ENCODE results near the gene AGAP1. TPM values are rescaled to one million over a fixed set of nuclear protein-coding genes. Genes with fewer than 3 reads are reported as not detected.

The AGAP1 gene
- total RNA-seq, 1 donor from 2014 or later = 36.2 TPM

DNA sequence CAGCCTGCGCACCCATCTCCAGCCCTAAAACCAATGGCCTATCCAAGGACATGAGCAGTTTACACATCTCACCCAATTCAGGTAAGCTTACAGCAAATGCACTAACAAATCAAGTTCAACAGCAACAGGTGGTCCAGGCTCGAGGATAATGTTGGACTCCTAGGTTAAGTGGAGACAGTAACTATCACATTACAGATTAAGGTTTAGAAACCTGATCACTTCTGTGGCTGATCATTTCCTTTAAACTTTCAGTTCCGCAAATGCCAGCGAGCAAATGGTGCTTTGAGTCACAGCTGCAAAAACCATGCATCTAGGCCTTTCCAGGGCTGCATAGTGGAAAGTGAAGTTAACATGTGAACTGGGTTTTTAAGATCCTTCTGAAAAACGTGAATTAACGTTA, 415.0 kb downstream of the AGAP1 start:
- Histone ChIP-seq H3K27me3 (ENCODE audit: low read depth) (no peaks in the 10 kb centered on the region), H3K27ac (no peak overlapping the region), H3K9me3 (no peaks in the 10 kb centered on the region), H3K4me1 (no peaks in the 10 kb centered on the region), H3K36me3 (peaks cover 6% of the 10 kb centered on the region), H3K4me3 (no peak overlapping the region)
- DNase-seq (no peak), ATAC-seq (no peak)
- TF ChIP-seq, protein P1, sequence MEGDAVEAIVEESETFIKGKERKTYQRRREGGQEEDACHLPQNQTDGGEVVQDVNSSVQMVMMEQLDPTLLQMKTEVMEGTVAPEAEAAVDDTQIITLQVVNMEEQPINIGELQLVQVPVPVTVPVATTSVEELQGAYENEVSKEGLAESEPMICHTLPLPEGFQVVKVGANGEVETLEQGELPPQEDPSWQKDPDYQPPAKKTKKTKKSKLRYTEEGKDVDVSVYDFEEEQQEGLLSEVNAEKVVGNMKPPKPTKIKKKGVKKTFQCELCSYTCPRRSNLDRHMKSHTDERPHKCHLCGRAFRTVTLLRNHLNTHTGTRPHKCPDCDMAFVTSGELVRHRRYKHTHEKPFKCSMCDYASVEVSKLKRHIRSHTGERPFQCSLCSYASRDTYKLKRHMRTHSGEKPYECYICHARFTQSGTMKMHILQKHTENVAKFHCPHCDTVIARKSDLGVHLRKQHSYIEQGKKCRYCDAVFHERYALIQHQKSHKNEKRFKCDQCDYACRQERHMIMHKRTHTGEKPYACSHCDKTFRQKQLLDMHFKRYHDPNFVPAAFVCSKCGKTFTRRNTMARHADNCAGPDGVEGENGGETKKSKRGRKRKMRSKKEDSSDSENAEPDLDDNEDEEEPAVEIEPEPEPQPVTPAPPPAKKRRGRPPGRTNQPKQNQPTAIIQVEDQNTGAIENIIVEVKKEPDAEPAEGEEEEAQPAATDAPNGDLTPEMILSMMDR (IDR thresholded peaks at IDR 0.05) = no peak
- intact Hi-C loops (cut with DNase I) = no loop called here

DNA sequence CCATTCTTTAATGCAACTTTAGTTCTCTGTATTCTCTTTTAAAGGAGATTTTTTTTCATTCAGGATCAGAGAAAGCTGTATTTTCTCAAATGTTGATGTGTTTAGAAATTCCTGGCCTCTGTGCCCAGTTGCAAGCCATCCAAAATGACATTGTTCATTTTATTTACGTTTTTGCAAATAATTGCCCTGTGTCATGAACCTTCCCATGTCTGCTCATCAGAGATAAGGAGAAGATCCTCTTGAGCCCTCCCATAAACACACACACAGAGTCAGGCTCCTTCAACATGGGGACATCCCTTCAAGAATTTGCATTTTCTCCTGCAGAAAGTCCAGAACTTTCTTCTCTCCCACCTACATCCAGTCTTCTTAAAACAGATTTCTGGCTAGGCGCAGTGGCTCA, 415.5 kb downstream of the AGAP1 start:
- Histone ChIP-seq H3K27ac (no peak overlapping the region), H3K36me3 (peaks cover 6% of the 10 kb centered on the region), H3K9me3 (no peaks in the 10 kb centered on the region), H3K27me3 (ENCODE audit: low read depth) (no peaks in the 10 kb centered on the region), H3K4me1 (no peaks in the 10 kb centered on the region), H3K4me3 (no peak overlapping the region)
- ATAC-seq (no peak), DNase-seq (no peak)
- intact Hi-C loops (cut with DNase I) = no loop called here
- TF ChIP-seq, protein P1 (IDR thresholded peaks at IDR 0.05) = no peak

DNA sequence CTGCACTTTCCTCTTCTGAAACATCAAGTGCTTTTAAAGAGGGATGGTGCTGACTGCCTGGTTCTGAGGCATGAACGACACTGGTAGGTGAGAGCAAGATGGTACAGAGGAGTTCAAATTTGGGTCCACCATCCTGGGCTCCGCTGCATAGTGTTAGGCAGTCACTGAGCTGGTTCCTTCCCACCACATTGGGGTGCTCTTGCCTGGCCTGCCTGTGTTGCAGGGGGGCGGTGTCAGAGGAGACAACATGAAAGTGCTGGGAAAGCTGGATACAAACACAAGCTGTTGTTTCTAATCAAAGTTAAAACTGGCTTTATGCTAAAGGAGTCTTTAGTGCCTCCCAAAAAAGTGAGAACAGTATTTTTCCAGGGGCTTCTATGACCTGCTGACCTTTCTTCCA, 416.2 kb downstream of the AGAP1 start:
- no peak for DNase-seq
- Histone ChIP-seq H3K4me3 (no peak overlapping the region), H3K27ac (no peak overlapping the region), H3K4me1 (no peaks in the 10 kb centered on the region), H3K9me3 (no peaks in the 10 kb centered on the region), H3K36me3 (peaks cover 6% of the 10 kb centered on the region), H3K27me3 (ENCODE audit: low read depth) (no peaks in the 10 kb centered on the region)
- intact Hi-C loops (cut with DNase I) = no loop called here
- TF ChIP-seq, protein P1 (IDR thresholded peaks at IDR 0.05) = no peak
- ATAC-seq = no peak

DNA sequence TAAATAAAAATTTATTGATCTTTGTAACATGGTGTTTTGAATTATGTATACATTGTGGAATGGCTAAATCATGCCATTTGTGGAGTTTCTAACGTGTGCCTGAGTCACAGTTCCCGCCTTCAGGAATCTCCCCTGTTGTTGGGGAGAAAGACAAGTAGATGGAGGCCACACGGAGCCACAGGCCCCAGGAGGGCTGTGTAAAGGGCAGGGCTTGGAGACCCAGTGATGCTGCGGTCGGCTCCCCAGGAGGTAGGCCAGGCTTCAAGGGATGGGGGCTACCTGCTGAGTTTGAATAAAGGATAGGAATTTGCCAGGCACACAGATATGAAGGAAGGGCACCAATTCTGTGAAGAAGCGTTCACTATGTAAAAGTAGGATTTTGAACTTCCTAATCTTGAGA, 417.3 kb downstream of the AGAP1 start:
- intact Hi-C loops (cut with DNase I) = no loop called here
- H3K36me3 ChIP-seq = peaks cover 6% of the 10 kb centered on the region
- ATAC-seq = no peak
- no peaks in the 10 kb centered on the region for H3K4me1 ChIP-seq
- no peak overlapping the region for H3K27ac ChIP-seq
- no peak overlapping the region for H3K4me3 ChIP-seq
- H3K9me3 ChIP-seq = peaks cover 5% of the 10 kb centered on the region
- DNase-seq = no peak
- H3K27me3 ChIP-seq (ENCODE audit: low read depth) = no peaks in the 10 kb centered on the region
- TF ChIP-seq, protein P1 (IDR thresholded peaks at IDR 0.05) = no peak

DNA sequence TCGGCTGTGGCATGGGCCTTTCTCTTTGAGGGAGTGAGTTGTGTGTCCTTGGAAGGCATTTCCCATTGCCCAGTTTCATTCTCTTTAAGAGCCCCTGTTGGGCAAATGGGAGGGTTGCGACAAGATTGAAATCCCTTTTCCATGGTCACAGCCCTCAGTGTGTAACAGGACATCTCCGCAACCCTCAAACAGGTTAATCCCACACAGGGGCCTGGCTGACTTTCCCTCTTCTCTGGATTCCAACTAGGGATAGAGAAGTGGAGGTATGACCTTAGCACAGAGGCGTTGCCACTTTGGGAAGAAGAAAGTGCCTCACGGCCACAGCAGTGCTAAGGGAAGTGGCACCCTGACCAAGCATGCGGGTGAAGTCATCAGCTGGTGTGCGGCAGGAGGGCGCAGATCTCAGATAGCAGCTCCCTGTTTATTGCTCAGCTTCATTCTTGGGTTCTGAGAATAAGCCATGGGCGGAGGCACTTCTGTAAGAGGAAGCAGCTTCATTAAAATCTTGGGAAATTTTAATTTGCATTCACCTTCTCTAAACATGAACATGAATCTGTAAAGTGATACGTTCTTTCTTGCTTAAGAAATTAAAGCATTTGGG, 417.9 kb downstream of the AGAP1 start:
- Histone ChIP-seq H3K4me1 (no peaks in the 10 kb centered on the region), H3K27ac (no peak overlapping the region), H3K4me3 (no peak overlapping the region), H3K36me3 (peaks cover 6% of the 10 kb centered on the region), H3K9me3 (peaks cover 6% of the 10 kb centered on the region), H3K27me3 (ENCODE audit: low read depth) (no peaks in the 10 kb centered on the region)
- TF ChIP-seq, protein P1 (IDR thresholded peaks at IDR 0.05) = no peak
- DNase-seq = no peak
- no peak for ATAC-seq
- intact Hi-C loops (cut with DNase I) = no loop called here

Data from lower lobe of right lung (tissue), 2 donors.